Testis (tissue), 2 donors: Measurements from ENCODE around the gene AMMECR1.

ENCODE experiments used
- POLR2A ChIP-seq: fragments of 450-650 bp; IDR thresholded peaks from one replicate; pipeline ENCODE4 v1.6.1; 2017; ENCODE audit warnings: antibody characterized with exemption, mild to moderate bottlenecking, moderate library complexity
- TF ChIP-seq, protein P1 (sequence below), 3 experiments: fragments of 450-650 bp in 2 of 3; fragments of 200-600 bp in 1 of 3; sonication (generic) in 1 of 3; IDR thresholded peaks; one replicate each; pipeline ENCODE4 v1.5.1; 2016 to 2019; ENCODE audit warnings: antibody characterized with exemption in 3 of 3, mild to moderate bottlenecking in 2 of 3, moderate library complexity in 1 of 3

GRCh38 chrX:110363244-110363643, 45.4 kb upstream of the AMMECR1 start:
- TF ChIP-seq, protein P1, sequence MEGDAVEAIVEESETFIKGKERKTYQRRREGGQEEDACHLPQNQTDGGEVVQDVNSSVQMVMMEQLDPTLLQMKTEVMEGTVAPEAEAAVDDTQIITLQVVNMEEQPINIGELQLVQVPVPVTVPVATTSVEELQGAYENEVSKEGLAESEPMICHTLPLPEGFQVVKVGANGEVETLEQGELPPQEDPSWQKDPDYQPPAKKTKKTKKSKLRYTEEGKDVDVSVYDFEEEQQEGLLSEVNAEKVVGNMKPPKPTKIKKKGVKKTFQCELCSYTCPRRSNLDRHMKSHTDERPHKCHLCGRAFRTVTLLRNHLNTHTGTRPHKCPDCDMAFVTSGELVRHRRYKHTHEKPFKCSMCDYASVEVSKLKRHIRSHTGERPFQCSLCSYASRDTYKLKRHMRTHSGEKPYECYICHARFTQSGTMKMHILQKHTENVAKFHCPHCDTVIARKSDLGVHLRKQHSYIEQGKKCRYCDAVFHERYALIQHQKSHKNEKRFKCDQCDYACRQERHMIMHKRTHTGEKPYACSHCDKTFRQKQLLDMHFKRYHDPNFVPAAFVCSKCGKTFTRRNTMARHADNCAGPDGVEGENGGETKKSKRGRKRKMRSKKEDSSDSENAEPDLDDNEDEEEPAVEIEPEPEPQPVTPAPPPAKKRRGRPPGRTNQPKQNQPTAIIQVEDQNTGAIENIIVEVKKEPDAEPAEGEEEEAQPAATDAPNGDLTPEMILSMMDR (IDR thresholded peaks at IDR 0.05) = no peak
- no peak for TF ChIP-seq POLR2A
